Esophagus muscularis mucosa (tissue), 4 donors: ENCODE measurements around the gene SERINC5. TPM values are rescaled to one million over a fixed set of nuclear protein-coding genes. Genes with fewer than 3 reads are reported as not detected.
"Not testable (repeated sequence)": the region's sequence is repeated elsewhere in the genome, so short reads cannot be mapped to it uniquely, and the experiment has no call there.

ENCODE experiments used
- DNase-seq: peaks from one replicate; pipeline ENCODE4 v3.0.0-alpha.2; 2017; ENCODE audit errors: extremely low spot score
- H3K27ac ChIP-seq, 4 donors: fragments of 200-600 bp; sonication (generic); replicated peaks in 1 of 4; 1 replicate in 3 of 4; 2 replicates in 1 of 4; pipeline ENCODE4 v1.5.1; 2016 to 2019; ENCODE audit warnings: mild to moderate bottlenecking in 1 of 4
- H3K27me3 ChIP-seq, 4 donors: fragments of 200-600 bp; sonication (generic); one replicate each; pipeline versions ENCODE4 v1.5.1 to v1.6.0; 2016 to 2019
- H3K36me3 ChIP-seq, 4 donors: fragments of 200-600 bp; sonication (generic); one replicate each; pipeline ENCODE4 v1.5.1; 2016 to 2019
- H3K4me1 ChIP-seq, 4 donors: fragments of 200-600 bp; sonication (generic); one replicate each; pipeline ENCODE4 v1.5.1; 2016 to 2019
- H3K4me3 ChIP-seq, 4 donors: fragments of 200-600 bp; sonication (generic); 1 replicate in 2 of 4; 2 replicates in 2 of 4; pipeline ENCODE4 v1.5.1; 2016 to 2019; ENCODE audit warnings: mild to moderate bottlenecking in 4 of 4, moderate library complexity in 1 of 4
- H3K9me3 ChIP-seq, 4 donors: fragments of 200-600 bp; sonication (generic); 1 replicate in 3 of 4; 2 replicates in 1 of 4; pipeline ENCODE4 v1.5.1; 2016 to 2019
- CTCF ChIP-seq, 3 experiments: fragments of 200-600 bp in 2 of 3; fragments of 450-650 bp in 1 of 3; sonication (generic) in 2 of 3; IDR thresholded peaks; one replicate each; pipeline ENCODE4 v1.5.1; 2017 to 2019; ENCODE audit warnings: antibody characterized with exemption in 3 of 3, mild to moderate bottlenecking in 2 of 3, moderate library complexity in 1 of 3
- EP300 ChIP-seq: sonication (generic); formaldehyde crosslinking; IDR thresholded peaks from one replicate; pipeline ENCODE4 v1.6.1; 2017; ENCODE audit warnings: antibody characterized with exemption
- POLR2A ChIP-seq: fragments of 450-650 bp; IDR thresholded peaks from one replicate; pipeline ENCODE4 v1.6.1; 2017; ENCODE audit warnings: antibody characterized with exemption, moderate library complexity, mild to moderate bottlenecking, low read depth
- POLR2AphosphoS5 ChIP-seq, 2 donors: sonication (generic); formaldehyde crosslinking; IDR thresholded peaks; one replicate each; pipeline ENCODE4 v1.6.1; 2017; ENCODE audit warnings: antibody characterized with exemption in 2 of 2
- WGBS: methylation state at CpG from one replicate; pipeline ENCODE4 v1.1.5; 2018; 5-methylcytosine and 5-hydroxymethylcytosine counted together
- intact Hi-C: fragments of 100-400 bp; cut with DNase I; formaldehyde crosslinking; loops from one replicate; pipeline ENCODE4 v1.15.1; 2023
- total RNA-seq, 4 donors: library from RNA; depleted of rRNA; stranded (reverse); fragments of >200 nt; gene quantifications; one replicate each; pipeline versions ENCODE4 v1.1.0 to v1.2.1, GENCODE V29; 2016

SERINC5 gene
- total RNA-seq, 4 donors from 2014 or later, result 5.8 to 9.1 (median 8.3) TPM

DNA sequence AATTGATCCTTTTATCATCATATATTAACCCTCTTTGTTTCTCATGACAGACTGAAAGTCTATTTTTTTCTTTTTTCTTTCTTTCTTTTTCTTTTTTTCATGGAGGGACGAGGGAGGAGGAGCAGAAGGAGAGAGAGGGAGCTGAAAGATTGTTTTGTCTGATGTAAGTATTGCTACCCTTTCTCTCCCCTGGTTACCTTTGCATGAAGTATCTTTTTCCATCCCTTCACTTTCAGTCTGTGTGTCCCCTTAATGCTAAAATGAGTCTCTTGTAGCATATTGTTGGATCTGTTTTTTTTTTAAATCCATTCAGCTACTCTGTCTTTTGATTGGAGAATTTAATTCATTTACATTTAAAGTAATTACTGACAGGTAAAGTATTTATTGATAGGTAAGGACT lies 27.5 kb upstream of the SERINC5 start:
- intact Hi-C loops, result no loop called here
- WGBS, result 83% methylated on average over 1 of the region's 1 CpG
- H3K27ac ChIP-seq, result no peak overlapping the region
- no peak for DNase-seq
- H3K36me3 ChIP-seq, result no peaks in the 10 kb centered on the region
- H3K27me3 ChIP-seq, result no peaks in the 10 kb centered on the region
- H3K9me3 ChIP-seq, result no peaks in the 10 kb centered on the region
- no peaks in the 10 kb centered on the region for H3K4me1 ChIP-seq
- H3K4me3 ChIP-seq, result no peak overlapping the region
- TF ChIP-seq POLR2AphosphoS5 (IDR thresholded peaks at IDR 0.05) (no peak), EP300 (no peak), POLR2A (no peak)

DNA sequence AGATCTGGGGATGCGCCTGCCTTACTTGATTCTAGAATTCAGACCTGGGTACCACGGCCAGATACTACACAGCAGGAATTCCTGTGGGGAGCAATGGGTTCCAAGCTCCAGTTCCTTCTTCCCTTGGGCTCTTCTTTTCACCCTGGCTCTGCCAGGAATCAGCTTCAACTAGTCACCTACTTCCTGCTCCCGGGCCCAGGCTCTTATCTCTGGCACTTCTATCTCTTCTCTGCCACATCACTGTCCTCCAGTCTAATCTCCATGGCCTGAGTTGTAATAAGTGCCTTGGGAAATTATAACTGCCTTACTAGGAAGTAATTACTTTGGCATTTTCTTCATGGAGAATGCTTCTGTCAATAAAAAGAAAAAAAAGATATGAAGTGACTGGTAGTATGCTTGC lies 26.2 kb upstream of the SERINC5 start:
- H3K4me1 ChIP-seq, result peaks cover 0 to 4% (median 0%) of the 10 kb centered on the region in 4 donors
- H3K36me3 ChIP-seq, result no peaks in the 10 kb centered on the region
- H3K27ac ChIP-seq, result no peak overlapping the region
- intact Hi-C loops, result no loop called here
- no peaks in the 10 kb centered on the region for H3K9me3 ChIP-seq
- no peak for TF ChIP-seq POLR2A
- TF ChIP-seq EP300, result no peak
- no peaks in the 10 kb centered on the region for H3K27me3 ChIP-seq
- DNase-seq, result no peak
- 81% methylated on average over 3 of the region's 3 CpGs for WGBS
- H3K4me3 ChIP-seq, result no peak overlapping the region

GRCh38 chr5:80277191-80277590 lies 21.3 kb upstream of the SERINC5 start:
- WGBS, result 35% methylated on average over 2 of the region's 2 CpGs

GRCh38 chr5:80276186-80276585 lies 20.3 kb upstream of the SERINC5 start:
- DNase-seq, result no peak
- no peaks in the 10 kb centered on the region for H3K27me3 ChIP-seq
- H3K4me1 ChIP-seq, result peaks cover 0 to 4% (median 0%) of the 10 kb centered on the region in 4 donors
- no peaks in the 10 kb centered on the region for H3K9me3 ChIP-seq
- H3K36me3 ChIP-seq, result no peaks in the 10 kb centered on the region
- no peak overlapping the region for H3K27ac ChIP-seq
- TF ChIP-seq CTCF (IDR thresholded peaks at IDR 0.05) (no peak), EP300 (no peak), POLR2A (no peak), POLR2AphosphoS5 (IDR thresholded peaks at IDR 0.05) (no peak)
- H3K4me3 ChIP-seq, result no peak overlapping the region
- intact Hi-C loops, result no loop called here

More at GRCh38 chr5:80277191-80277590, 21.3 kb upstream of the SERINC5 start:
- H3K27me3 ChIP-seq, result no peaks in the 10 kb centered on the region
- H3K36me3 ChIP-seq, result no peaks in the 10 kb centered on the region
- no peak overlapping the region for H3K27ac ChIP-seq
- no peak overlapping the region for H3K4me3 ChIP-seq
- H3K9me3 ChIP-seq, result no peaks in the 10 kb centered on the region
- DNase-seq, result no peak
- H3K4me1 ChIP-seq, result peaks cover 0 to 4% (median 0%) of the 10 kb centered on the region in 4 donors
- TF ChIP-seq POLR2AphosphoS5 (IDR thresholded peaks at IDR 0.05) (no peak), CTCF (IDR thresholded peaks at IDR 0.05) (no peak), EP300 (no peak), POLR2A (no peak)
- intact Hi-C loops, result no loop called here

DNA sequence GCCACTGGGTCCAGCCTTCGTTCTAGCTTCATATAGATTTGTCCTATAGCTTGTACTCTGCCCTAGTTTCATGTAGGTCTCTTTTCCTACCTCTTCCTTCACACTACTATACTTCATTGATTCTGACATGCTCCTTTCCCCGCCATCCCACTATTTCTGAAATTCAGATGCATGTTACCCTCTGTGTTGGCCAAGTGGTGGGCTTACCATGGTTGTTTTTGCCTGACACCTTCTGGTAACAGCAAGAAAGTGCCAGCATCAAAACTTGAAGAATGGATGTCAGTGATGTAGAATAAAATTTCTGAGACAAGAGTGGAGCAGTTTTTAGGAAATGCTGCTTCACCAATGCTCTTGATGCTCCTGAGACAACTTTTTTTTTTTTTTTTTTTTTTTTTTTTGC lies 19.5 kb upstream of the SERINC5 start:
- Histone ChIP-seq H3K27me3 (no peaks in the 10 kb centered on the region), H3K36me3 (no peaks in the 10 kb centered on the region), H3K9me3 (no peaks in the 10 kb centered on the region), H3K4me3 (no peak overlapping the region), H3K4me1 (peaks cover 0 to 4% (median 0%) of the 10 kb centered on the region in 4 donors), H3K27ac (no peak overlapping the region)
- 80% methylated on average over 2 of the region's 2 CpGs for WGBS
- peak in 2 of 3 experiments; percentile 20 to 25 for TF ChIP-seq CTCF (IDR thresholded peaks at IDR 0.05)
- no peak for TF ChIP-seq POLR2AphosphoS5 (IDR thresholded peaks at IDR 0.05)
- intact Hi-C loops, result no loop called here
- no peak for DNase-seq

DNA sequence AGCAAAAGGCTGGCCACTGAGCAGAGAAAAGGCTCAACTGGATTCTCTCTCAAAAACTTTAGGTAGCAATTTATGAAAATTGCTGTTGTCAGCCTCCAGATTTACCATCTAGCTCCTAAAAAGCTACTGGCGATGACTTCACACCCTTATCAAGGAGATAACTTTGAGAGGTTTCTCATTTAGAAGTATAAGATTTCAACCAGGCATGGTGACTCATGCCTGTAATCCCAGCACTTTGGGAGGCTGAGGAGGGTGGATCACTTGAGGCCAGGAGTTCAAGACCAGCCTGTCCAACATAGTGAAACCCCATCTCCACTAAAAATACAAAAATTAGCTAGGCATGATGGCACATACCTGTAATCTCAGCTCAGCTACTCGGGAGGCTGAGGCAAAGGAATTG lies 14.7 kb upstream of the SERINC5 start:
- H3K27ac ChIP-seq, DNase-seq, intact Hi-C loops, H3K4me3 ChIP-seq, H3K4me1 ChIP-seq, H3K9me3 ChIP-seq, H3K27me3 ChIP-seq, H3K36me3 ChIP-seq: not testable (repeated sequence)
- WGBS, result 80% methylated on average over 2 of the region's 2 CpGs
